Measurements from ENCODE around the gene RFPL1. TPM values are rescaled to one million over a fixed set of nuclear protein-coding genes. Genes with fewer than 3 reads are reported as not detected.
"Not testable (repeated sequence)": the region's sequence is repeated elsewhere in the genome, so short reads cannot be mapped to it uniquely, and the experiment has no call there.

Gene RFPL1
- total RNA-seq, 1 donor from 2014 or later = not detected

DNA sequence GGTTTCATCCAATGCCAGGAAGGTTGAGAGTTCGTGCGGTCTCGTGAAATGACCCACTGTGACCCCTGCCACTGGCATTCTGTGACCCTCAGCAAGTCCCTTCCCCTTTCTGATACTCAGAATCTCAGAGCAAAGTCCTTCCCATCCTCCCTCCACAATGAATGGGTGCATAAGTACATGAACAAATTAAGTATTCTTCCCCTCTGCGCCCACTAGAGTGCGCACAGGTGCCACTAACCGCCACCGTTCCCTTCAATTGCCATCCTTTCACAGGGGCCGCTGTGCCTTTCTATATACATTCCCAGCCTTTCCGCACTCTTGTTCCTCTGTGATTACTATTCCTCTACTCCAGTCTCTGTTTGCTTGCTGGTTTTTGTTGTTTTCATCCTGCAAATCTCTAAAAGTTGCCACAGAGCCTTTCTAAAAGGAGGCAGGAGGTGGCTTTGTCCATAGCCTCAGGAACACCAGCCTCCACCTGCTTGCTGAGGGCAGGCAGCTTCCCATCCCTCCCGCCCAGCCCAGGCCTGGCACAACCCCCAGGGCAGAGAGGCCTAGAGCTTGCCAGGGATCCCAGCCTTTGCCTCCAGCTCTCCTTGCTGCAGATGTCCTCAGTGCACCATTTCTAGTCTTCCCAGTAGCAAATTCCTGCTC is 43.3 kb upstream of the RFPL1 start:
- Mint-ChIP-seq H3K9me3 (no peaks in the 10 kb centered on the region), H3K4me1 (peaks cover 17% of the 10 kb centered on the region), H3K4me3 (no peak overlapping the region), H3K36me3 (ENCODE audit: low read depth) (no peaks in the 10 kb centered on the region), H3K27ac (no peak overlapping the region), H3K27me3 (peaks cover 2% of the 10 kb centered on the region)
- CTCF ChIA-PET = interaction anchor here (0.7 to 5.9 kb wide), 7 partner anchors 9 to 526 kb away, joined by 3 to 48 read pairs (median 3); partner anchors contain the start of gene THOC5
- intact Hi-C loops (cut with micrococcal nuclease) = loop anchor here (1.0 to 10.0 kb wide), 6 partner anchors 10 to 692 kb away; no protein-coding TSS in a partner anchor
- TF ChIP-seq, protein P1, sequence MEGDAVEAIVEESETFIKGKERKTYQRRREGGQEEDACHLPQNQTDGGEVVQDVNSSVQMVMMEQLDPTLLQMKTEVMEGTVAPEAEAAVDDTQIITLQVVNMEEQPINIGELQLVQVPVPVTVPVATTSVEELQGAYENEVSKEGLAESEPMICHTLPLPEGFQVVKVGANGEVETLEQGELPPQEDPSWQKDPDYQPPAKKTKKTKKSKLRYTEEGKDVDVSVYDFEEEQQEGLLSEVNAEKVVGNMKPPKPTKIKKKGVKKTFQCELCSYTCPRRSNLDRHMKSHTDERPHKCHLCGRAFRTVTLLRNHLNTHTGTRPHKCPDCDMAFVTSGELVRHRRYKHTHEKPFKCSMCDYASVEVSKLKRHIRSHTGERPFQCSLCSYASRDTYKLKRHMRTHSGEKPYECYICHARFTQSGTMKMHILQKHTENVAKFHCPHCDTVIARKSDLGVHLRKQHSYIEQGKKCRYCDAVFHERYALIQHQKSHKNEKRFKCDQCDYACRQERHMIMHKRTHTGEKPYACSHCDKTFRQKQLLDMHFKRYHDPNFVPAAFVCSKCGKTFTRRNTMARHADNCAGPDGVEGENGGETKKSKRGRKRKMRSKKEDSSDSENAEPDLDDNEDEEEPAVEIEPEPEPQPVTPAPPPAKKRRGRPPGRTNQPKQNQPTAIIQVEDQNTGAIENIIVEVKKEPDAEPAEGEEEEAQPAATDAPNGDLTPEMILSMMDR (IDR thresholded peaks at IDR 0.05) = peak; percentile 78
- ATAC-seq (ENCODE audit: low read depth) (peak; percentile 87), DNase-seq (peak; percentile 54)
- POLR2A ChIA-PET = no interaction called here

DNA sequence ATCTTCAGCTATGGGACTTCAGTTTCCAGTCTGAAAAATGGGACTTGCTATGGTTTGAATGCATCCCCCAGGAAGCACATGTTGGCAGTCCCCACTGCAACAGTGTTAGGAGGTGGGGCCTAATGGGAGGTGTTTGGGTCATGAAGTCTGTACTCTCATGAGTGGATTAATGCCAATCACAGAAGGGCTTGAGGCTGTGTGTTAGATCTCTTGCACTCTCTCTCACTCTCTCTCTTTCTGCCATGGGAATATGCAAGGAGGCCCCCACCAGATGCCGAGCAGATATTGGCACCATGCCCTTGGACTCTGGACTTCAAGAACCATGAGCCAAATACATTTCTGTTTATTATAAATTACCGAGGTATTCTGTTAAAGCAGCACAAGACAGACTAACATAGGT is 42.3 kb upstream of the RFPL1 start:
- CTCF ChIA-PET = interaction anchor here (0.7 to 5.9 kb wide), 5 partner anchors 109 to 229 kb away, joined by 3 to 48 read pairs (median 3); partner anchors contain the start of gene THOC5
- Mint-ChIP-seq H3K4me1 (peaks cover 17% of the 10 kb centered on the region), H3K36me3 (ENCODE audit: low read depth) (no peaks in the 10 kb centered on the region), H3K27me3 (peaks cover 4% of the 10 kb centered on the region), H3K27ac (no peak overlapping the region), H3K4me3 (no peak overlapping the region), H3K9me3 (no peaks in the 10 kb centered on the region)
- DNase-seq = no peak
- intact Hi-C loops (cut with micrococcal nuclease) = loop anchor here (5.0 to 10.0 kb wide), 3 partner anchors 79 to 691 kb away; no protein-coding TSS in a partner anchor
- TF ChIP-seq, protein P1 (IDR thresholded peaks at IDR 0.05) = no peak
- ATAC-seq (ENCODE audit: low read depth) = no peak
- POLR2A ChIA-PET = no interaction called here

DNA sequence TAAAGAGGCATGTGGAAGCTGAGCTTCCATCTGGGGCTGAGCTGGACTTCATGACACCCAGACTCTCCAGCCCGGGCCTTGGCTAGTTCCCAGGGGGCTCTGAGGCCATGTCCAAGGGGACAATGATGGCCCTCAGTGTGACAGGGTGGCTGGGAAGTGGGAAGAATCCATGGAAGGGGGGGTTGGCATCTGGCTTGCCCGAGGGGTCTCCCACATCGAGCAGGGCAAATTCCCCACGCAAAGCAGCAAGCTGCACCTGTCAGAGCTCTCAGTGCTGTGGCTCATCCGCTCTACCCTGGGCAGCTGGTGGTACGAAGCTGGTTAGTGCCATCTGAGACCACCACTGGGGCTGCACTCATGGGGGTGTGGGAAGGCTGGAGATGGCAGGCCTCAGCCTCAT is 40.6 kb upstream of the RFPL1 start:
- POLR2A ChIA-PET = interaction anchor here (1.4 kb wide), 1 partner anchor 9 kb away, joined by 3 read pairs; the partner anchor contains the start of gene AP1B1
- Mint-ChIP-seq H3K9me3 (no peaks in the 10 kb centered on the region), H3K27ac (no peak overlapping the region), H3K27me3 (peaks cover 12% of the 10 kb centered on the region), H3K36me3 (ENCODE audit: low read depth) (no peaks in the 10 kb centered on the region), H3K4me3 (no peak overlapping the region), H3K4me1 (peaks cover 14% of the 10 kb centered on the region)
- DNase-seq (no peak), ATAC-seq (ENCODE audit: low read depth) (no peak)
- TF ChIP-seq, protein P1 (IDR thresholded peaks at IDR 0.05) = no peak
- CTCF ChIA-PET = interaction anchor here (5.9 kb wide), 1 partner anchor 127 kb away, joined by 48 read pairs; no protein-coding TSS in a partner anchor
- intact Hi-C loops (cut with micrococcal nuclease) = loop anchor here (5.0 to 10.0 kb wide), 3 partner anchors 77 to 690 kb away; no protein-coding TSS in a partner anchor

DNA sequence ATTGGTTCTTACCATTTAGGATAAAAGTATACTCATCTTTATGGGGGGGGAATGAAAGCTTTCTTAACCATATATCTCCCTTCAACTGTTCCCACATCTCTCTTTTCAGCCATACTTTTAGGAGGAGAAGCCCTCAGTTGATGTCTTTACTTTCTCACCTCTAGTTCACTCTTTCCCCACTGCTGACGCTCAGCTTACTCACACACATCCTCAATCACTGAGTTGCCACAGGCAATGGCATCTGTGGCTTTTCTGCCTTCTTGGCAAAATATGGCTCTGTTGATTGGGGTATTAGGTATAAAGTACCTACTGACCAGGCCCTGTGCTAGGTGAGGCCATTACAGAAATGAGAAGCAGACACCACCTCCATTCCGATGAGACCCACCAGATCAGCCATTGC is 37.8 kb upstream of the RFPL1 start:
- Mint-ChIP-seq H3K4me1 (no peaks in the 10 kb centered on the region), H3K27me3 (peaks cover 16% of the 10 kb centered on the region), H3K27ac (no peak overlapping the region), H3K36me3 (ENCODE audit: low read depth) (no peaks in the 10 kb centered on the region), H3K9me3 (no peaks in the 10 kb centered on the region), H3K4me3 (no peak overlapping the region)
- TF ChIP-seq, protein P1 (IDR thresholded peaks at IDR 0.05) = no peak
- CTCF ChIA-PET = no interaction called here
- DNase-seq (no peak), ATAC-seq (ENCODE audit: low read depth) (no peak)
- POLR2A ChIA-PET = no interaction called here
- intact Hi-C loops (cut with micrococcal nuclease) = no loop called here

DNA sequence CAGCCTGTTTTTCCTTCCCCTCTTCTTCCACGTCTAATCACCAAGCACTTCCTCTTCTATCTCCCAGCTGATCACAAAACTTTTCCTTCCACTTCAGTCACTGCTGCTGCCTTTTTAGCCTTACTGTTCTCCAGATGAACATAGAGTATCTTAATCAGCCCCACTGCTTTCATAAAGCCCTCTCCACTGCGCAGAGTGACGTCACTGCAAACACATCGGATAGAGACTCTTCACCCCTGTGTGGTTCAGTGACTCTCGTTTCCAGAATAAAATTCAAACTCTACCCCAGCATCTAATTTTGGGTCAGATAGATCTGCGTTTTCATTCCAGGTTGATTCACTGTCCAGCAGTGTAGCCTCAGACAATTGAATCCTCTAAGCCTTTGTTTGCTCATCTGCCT is 36.8 kb upstream of the RFPL1 start:
- H3K4me1 Mint-ChIP-seq; H3K36me3 Mint-ChIP-seq (ENCODE audit: low read depth); POLR2A ChIA-PET; intact Hi-C loops (cut with micrococcal nuclease); H3K27ac Mint-ChIP-seq; CTCF ChIA-PET; H3K4me3 Mint-ChIP-seq; H3K9me3 Mint-ChIP-seq; DNase-seq; ATAC-seq (ENCODE audit: low read depth): not testable (repeated sequence)
- H3K27me3 Mint-ChIP-seq = peaks cover 16% of the 10 kb centered on the region
